Vagina (tissue), 2 donors: ENCODE measurements around the gene TMA7. TPM values are rescaled to one million over a fixed set of nuclear protein-coding genes. Genes with fewer than 3 reads are reported as not detected.

Experiments used
- DNase-seq, 2 donors: peaks; one replicate each; pipeline ENCODE4 v3.0.0-alpha.2; 2017; ENCODE audit errors: extremely low spot score in 2 of 2
- H3K27ac ChIP-seq: fragments of 200-600 bp; sonication (generic); one replicate; pipeline ENCODE4 v1.5.1; 2019
- H3K27me3 ChIP-seq: fragments of 200-600 bp; sonication (generic); one replicate; pipeline ENCODE4 v1.5.1; 2019
- H3K36me3 ChIP-seq, 2 donors: fragments of 200-600 bp; sonication (generic); one replicate each; pipeline ENCODE4 v1.5.1; 2017 to 2019
- H3K4me1 ChIP-seq: fragments of 200-600 bp; sonication (generic); one replicate; pipeline ENCODE4 v1.5.1; 2019
- H3K4me3 ChIP-seq, 2 donors: fragments of 200-600 bp; sonication (generic); 1 replicate in 1 of 2; 2 replicates in 1 of 2; pipeline ENCODE4 v1.5.1; 2016 to 2019
- H3K9me3 ChIP-seq: fragments of 200-600 bp; sonication (generic); one replicate; pipeline ENCODE4 v1.5.1; 2019
- POLR2A ChIP-seq, 2 donors: fragments of 450-650 bp; IDR thresholded peaks; one replicate each; pipeline ENCODE4 v1.6.1; 2017; ENCODE audit warnings: antibody characterized with exemption in 2 of 2, mild to moderate bottlenecking in 2 of 2, moderate library complexity in 2 of 2
- POLR2AphosphoS5 ChIP-seq, 2 donors: sonication (generic); formaldehyde crosslinking; IDR thresholded peaks; one replicate each; pipeline ENCODE4 v1.9.0; 2017; ENCODE audit warnings: antibody characterized with exemption in 2 of 2, mild to moderate bottlenecking in 2 of 2, low read depth in 1 of 2; ENCODE audit not compliant: insufficient read depth in 1 of 2
- intact Hi-C: fragments of 100-400 bp; cut with DNase I; formaldehyde crosslinking; loops from one replicate; pipeline ENCODE4 v1.15.1; 2023
- total RNA-seq: library from RNA; depleted of rRNA; stranded (reverse); fragments of >200 nt; gene quantifications from one replicate; pipeline ENCODE4 v1.2.3, GENCODE V29; 2016
- TF ChIP-seq, protein P1 (sequence below), 3 experiments: fragments of 450-650 bp in 2 of 3; fragments of 200-600 bp in 1 of 3; sonication (generic) in 1 of 3; IDR thresholded peaks; one replicate each; pipeline ENCODE4 v1.5.1; 2017 to 2019; ENCODE audit warnings: antibody characterized with exemption in 3 of 3, mild to moderate bottlenecking in 2 of 3, moderate library complexity in 2 of 3

The TMA7 gene
- total RNA-seq, 1 donor from 2014 or later = 251 TPM

DNA sequence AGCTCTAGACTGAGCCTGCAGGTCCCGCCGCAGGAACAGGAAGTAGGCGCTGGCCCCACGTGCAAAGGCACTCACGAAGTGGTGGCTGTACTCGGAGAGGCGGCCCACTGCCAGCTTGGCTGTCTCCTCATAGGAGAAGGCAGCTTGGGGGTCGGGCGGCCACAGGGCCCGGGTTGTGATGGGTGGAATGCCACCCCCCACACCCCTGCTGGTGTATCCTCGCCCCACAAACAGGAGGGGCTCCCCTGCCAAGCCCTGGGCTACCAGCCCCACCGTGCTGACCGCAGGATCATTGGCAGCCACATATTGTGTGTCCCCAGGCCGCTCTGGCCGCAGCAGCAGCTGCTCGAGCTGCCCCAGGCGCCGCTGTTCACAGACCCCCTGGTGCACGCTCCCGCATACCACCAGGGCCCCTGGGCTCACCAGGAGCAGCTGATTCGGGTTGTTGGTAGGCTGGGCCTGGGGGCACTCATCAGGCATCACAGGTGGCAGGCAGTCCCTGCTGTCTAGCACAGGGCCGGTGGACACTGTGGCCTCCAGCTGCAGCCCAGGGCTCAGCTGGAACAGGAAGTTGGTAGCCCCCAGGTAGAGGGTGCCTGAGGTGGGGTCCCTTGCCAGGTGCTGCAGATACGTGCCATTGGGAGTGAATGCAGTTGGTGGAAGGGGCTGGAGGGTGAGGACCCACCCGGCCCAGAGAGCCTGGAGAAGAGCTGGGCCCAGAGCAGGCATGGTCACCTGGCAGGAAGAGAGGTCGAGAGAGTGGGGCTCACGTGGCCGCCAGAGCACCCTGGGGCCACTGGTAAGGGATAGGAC is 16.0 kb upstream of the TMA7 start:
- intact Hi-C loops = no loop called here
- Histone ChIP-seq H3K36me3 (peaks cover 0 to 26% of the 10 kb centered on the region in 2 donors), H3K9me3 (no peaks in the 10 kb centered on the region), H3K4me3 (no peak overlapping the region), H3K4me1 (peaks cover 73% of the 10 kb centered on the region), H3K27ac (peak overlapping the region; percentile 85), H3K27me3 (no peaks in the 10 kb centered on the region)
- no peak for DNase-seq
- TF ChIP-seq, protein P1, sequence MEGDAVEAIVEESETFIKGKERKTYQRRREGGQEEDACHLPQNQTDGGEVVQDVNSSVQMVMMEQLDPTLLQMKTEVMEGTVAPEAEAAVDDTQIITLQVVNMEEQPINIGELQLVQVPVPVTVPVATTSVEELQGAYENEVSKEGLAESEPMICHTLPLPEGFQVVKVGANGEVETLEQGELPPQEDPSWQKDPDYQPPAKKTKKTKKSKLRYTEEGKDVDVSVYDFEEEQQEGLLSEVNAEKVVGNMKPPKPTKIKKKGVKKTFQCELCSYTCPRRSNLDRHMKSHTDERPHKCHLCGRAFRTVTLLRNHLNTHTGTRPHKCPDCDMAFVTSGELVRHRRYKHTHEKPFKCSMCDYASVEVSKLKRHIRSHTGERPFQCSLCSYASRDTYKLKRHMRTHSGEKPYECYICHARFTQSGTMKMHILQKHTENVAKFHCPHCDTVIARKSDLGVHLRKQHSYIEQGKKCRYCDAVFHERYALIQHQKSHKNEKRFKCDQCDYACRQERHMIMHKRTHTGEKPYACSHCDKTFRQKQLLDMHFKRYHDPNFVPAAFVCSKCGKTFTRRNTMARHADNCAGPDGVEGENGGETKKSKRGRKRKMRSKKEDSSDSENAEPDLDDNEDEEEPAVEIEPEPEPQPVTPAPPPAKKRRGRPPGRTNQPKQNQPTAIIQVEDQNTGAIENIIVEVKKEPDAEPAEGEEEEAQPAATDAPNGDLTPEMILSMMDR (IDR thresholded peaks at IDR 0.05) = no peak
- TF ChIP-seq POLR2AphosphoS5 (IDR thresholded peaks at IDR 0.05; ENCODE audit: insufficient read depth in 1 of 2, low read depth in 1 of 2) = no peak
- no peak for TF ChIP-seq POLR2A (IDR thresholded peaks at IDR 0.05)

DNA sequence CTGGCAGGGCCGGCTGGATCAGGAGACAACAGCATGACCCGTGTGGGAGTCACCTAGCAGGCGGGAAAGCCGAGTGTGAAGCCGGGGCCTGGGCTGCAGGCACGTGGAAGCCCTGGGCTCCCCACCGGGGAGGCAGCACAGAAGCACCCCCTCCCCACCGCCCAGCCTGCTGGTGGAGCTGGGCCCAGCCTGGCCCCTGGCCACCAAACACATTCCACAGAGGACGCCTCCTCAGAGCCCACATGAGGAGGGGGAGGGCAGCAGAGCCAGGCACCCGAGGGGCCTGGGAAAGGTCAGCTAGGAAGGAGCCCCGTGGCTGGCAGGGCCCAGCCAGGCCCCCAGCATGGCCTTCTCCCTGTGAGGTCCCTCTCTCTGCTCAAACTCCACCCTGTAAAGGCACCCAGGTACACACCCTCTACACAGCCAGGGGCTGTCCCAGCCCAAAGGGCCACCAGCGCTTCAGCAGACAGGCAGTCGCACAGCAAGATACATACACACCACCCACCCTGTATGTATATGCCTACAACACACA is 14.7 kb upstream of the TMA7 start:
- Histone ChIP-seq H3K27me3 (no peaks in the 10 kb centered on the region), H3K36me3 (peaks cover 0 to 16% of the 10 kb centered on the region in 2 donors), H3K4me1 (peaks cover 80% of the 10 kb centered on the region), H3K9me3 (no peaks in the 10 kb centered on the region), H3K4me3 (peak overlapping the region in 1 of 2 donors; percentile 97), H3K27ac (peak overlapping the region; percentile 85)
- TF ChIP-seq POLR2AphosphoS5 (IDR thresholded peaks at IDR 0.05; ENCODE audit: insufficient read depth in 1 of 2, low read depth in 1 of 2) = peak; percentile 25 to 50
- no peak for TF ChIP-seq POLR2A (IDR thresholded peaks at IDR 0.05)
- intact Hi-C loops = no loop called here
- no peak for DNase-seq

DNA sequence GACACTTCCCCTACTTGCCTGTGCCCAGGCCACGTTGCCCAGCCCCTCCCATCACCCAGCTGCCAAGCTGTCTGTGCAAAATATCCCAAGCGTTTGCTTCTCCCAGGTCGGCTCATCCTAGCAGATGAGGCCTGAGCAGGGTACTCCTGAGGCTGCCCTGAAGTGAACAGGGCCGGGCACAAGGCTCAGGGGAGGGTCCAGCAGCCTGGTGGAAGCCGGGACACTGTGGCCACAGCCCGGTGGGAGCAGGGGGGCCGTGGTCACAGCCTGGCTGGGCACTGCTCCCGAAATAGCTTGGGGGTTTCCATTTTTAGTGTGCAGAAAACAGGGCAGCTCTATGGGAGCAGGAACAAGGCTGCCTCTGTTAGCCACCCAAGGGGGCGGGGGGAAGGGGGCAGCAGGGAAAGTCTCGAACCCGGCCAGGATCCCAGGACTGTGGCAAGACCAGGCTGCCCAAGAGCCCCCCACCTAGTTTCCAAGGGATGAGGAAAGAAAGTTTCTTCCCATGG is 13.6 kb upstream of the TMA7 start:
- H3K27ac ChIP-seq = peak overlapping the region; percentile 85
- H3K27me3 ChIP-seq = no peaks in the 10 kb centered on the region
- intact Hi-C loops = no loop called here
- no peaks in the 10 kb centered on the region for H3K9me3 ChIP-seq
- peaks cover 0 to 16% of the 10 kb centered on the region in 2 donors for H3K36me3 ChIP-seq
- peaks cover 90% of the 10 kb centered on the region for H3K4me1 ChIP-seq
- TF ChIP-seq POLR2AphosphoS5 (IDR thresholded peaks at IDR 0.05; ENCODE audit: insufficient read depth in 1 of 2, low read depth in 1 of 2) (peak in 1 of 2 donors; percentile 18), POLR2A (IDR thresholded peaks at IDR 0.05) (no peak)
- TF ChIP-seq, protein P1 (IDR thresholded peaks at IDR 0.05) = no peak
- peak overlapping the region; percentile 79 to 97 for H3K4me3 ChIP-seq
- DNase-seq = no peak

DNA sequence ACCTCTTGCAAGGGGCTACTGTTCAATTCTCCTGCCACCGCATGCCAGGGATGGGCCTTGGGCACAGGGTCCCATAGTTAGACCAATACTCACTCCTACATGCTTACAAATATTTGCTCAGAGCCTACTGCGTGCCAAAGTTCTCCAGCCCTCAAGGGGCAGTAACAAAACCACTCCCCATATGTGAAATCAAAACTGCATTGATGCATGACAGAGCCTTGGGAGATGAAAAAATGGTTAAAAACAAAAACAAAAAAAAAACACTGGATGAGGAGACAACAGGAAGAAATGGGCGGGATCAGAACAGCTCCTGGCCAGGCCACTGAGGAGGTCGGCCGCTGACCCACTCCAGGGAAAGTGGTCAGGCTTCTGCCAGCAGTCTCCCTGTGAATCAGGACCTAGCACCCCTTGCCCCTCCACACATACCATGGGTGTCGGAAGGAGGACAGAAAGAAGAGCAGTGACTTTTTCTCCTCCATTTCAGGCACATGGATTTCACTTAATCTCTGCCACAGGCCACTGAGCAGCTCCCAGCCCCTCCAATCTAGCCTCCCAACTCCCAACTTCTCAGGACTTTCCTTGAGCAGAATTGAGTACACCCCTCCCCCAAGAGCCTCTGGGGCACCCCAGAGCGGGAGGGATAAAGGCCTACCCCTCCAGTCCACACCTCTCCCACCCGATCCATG is 13.0 kb upstream of the TMA7 start:
- peaks cover 90% of the 10 kb centered on the region for H3K4me1 ChIP-seq
- peak overlapping the region; percentile 79 to 97 for H3K4me3 ChIP-seq
- no peaks in the 10 kb centered on the region for H3K9me3 ChIP-seq
- intact Hi-C loops = no loop called here
- no peaks in the 10 kb centered on the region for H3K27me3 ChIP-seq
- no peak for DNase-seq
- H3K27ac ChIP-seq = peak overlapping the region; percentile 85
- peaks cover 0 to 16% of the 10 kb centered on the region in 2 donors for H3K36me3 ChIP-seq
- TF ChIP-seq, protein P1 (IDR thresholded peaks at IDR 0.05) = no peak
- TF ChIP-seq POLR2AphosphoS5 (IDR thresholded peaks at IDR 0.05; ENCODE audit: insufficient read depth in 1 of 2, low read depth in 1 of 2) (no peak), POLR2A (IDR thresholded peaks at IDR 0.05) (no peak)

DNA sequence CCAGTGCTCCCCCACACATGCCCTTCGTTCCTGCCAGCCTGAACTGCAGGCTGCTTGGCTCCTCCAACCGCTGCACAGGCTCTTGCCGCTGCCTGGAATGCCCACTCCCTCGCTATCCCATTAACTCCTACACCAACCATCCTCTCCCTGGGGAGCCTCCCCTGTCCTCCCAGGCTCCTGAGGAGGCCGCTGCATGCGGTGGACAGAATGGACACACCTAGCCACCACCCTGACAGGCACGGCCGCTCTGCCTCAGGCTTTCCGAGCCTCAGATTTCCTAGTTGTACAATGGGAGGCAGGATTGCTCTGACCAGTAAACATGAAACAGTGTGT is 12.5 kb upstream of the TMA7 start:
- Histone ChIP-seq H3K36me3 (peaks cover 0 to 15% of the 10 kb centered on the region in 2 donors), H3K4me1 (peaks cover 89% of the 10 kb centered on the region), H3K9me3 (no peaks in the 10 kb centered on the region), H3K27ac (peak overlapping the region; percentile 85), H3K4me3 (peak overlapping the region; percentile 79 to 97), H3K27me3 (no peaks in the 10 kb centered on the region)
- intact Hi-C loops = no loop called here
- no peak for DNase-seq
- TF ChIP-seq, protein P1 (IDR thresholded peaks at IDR 0.05) = no peak
